Kidney tubule cell (primary cell): ENCODE data around the gene MAP2K3.

Experiments used
- DNase-seq: peaks from one replicate; pipeline ENCODE4 v3.0.0-alpha.2; 2018; ENCODE audit warnings: low spot score

The MAP2K3 gene

DNA sequence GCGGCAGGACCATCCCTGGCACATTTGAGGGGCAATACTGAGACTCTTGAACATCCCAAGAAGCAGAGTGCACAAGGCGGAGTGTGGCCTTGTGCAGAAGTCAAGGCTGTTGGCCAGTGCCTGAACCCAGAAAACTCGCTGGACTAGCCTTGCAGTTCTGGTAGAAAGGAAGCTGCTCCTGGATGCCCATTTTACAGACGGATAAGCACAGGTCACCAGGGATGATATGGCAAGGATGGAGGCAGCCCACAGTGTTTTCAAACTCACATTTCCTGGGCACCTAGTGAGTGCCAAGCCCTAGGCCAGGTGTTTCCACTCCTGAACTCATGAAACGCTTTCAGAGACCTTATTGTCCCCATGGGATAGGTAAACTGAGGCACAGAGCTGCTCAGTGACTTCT, 1.7 kb upstream of the MAP2K3 start:
- no peak for DNase-seq

DNA sequence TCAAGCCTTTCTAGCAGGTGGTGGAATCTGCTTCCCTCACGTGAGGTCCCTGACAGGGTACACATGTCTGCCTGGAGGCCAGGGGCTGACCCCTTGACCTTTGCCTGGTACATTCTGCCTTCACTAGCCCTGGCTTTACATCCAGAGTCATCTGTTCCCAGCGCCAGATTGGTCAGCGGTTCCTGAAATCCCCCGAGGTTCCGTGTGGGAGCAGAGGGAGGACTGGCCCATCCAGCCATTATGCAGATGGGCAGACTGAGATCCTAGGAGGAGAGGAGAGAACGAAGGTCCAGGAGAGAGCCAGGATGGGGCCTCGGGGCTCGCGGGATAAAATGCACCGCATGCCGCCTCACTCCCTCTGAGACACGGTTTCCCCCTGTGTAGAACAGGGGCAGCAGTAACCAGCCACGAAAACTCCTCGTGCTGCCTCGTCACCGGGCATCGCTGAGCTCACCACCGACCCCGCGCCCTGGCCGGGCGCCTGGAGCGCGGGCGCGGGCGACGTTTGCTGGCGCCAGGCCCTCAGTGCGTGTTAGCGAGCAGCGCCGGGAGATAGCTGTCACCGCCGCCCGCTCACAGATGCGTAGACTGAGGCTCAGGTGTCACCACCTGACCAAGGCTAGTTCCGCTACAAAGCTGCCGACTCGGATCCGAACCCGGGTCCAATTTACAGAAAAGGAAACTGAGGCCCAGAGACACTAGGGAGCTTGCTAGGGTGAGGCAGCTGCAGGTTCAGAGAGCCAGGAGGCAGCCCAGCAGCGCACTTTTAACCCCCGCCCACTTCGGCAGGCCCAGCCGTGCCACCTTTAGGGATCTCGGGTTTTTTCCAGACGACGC, 811 bp upstream of the MAP2K3 start:
- DNase-seq: peak; percentile 54

DNA sequence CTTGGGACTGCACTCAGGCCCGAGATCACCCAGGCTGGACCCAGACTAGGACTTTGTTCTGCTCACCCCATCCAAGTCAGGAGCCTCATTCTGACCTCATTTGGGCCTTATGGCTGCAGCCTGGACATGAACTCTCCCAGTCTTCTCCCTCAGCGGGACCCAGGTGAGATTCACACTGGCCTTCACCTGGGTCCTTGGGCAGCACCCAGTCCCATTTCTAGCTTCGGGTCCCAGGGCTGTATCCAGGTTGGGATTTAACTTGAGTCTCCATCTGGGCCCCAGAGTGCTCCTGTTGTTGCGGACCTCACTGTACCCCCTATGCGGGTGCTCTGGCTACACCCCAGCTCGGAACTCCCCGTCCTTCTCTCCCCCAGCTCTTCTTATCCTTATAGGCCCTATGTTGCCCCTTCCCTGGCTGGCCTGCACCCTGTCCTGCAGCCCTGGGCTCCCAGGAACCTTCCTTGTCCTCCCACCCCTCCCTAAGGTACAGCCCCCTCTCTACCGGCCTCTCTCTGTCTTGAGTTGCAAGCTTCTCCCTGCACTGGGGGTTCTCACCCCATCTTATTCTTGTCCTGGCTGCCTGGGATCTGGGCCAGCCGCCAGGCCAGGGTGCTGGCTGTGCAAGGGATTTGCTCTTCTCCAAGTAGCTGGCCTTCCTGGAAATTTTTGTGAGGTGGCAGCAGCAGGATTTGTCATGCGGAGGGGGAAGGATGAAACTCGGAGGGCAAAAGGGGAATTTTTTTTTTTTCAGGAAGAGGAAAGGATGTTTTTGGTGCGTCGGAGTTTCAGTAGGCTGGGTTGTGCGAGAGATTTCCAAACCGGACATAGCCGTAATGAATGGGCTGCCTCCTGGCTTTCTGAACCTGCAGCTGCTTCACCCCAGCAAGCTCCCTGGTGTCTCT, 904 bp downstream of the MAP2K3 start:
- DNase-seq: peak; percentile 80

DNA sequence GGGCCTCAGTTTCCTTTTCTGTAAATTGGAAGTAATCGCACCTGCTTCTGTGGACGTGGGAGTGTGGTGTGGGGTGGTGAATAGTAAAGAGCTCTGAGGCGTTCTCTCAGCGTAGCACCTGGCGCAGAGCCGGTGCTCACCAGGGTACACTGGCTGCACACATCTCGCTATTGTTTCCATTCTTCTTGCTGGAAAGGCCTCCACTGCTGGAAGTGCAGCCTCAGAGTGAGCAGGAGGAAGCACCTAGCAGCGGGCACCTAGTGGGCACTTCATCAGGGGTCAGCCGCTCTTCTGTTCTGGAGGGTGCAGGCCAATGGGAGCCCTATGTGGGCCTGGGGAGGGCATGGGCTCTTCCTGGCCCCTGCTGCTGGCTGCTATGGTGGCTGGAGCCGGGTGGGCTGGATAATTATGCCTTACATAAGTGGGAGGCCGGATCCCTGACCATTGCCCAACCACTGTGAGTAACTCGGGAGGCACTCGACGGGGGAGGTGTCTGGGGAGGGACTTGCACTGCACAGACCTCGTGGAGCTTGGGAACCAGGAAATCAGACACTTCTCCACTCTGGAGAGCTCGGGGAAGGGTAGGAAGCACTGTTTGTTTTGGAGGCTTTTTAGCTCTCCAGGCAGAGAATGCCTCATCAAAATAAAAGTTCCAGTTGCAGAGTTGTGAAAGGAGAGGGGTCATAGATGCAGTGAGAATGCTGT, 1.7 kb downstream of the MAP2K3 start:
- DNase-seq: peak; percentile 96

DNA sequence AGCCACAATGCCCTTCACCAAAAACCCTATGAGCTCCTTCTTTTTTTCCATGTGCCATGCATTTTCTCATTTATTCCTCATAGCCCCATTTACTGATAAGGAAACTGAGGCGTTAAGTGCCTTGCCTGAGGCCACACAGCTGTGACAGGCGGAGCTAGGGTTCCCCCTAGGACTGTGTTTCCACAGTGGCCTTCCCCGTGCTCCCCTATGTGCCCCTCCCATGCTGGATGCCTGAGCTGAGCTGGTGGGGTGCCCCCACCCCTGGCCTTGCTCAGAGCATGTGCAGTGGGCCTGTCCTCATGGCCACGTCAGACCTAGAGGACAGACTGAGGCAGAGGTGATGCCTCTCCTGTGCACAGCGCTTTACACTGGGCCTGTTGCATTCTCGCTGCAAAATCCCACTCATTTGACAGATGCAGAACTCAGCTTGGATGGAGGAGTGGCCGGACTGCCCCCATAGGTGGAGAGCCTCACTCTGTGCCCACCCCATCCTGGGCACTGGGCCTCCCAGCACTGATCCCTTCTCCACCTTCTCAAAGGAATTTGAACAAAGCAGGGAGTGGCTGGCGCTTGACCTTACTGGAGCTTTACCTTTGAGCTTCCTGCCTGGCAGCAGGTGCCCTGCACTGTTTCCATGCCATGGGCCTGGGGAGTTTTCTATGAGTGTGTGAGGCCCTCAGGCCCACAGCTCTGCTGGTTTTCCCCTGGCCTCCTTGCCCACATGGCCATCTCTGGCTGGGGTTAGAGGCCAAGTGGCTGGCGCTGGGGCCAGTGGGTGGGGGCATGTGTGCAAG, 2.6 kb downstream of the MAP2K3 start:
- DNase-seq: peak; percentile 56

DNA sequence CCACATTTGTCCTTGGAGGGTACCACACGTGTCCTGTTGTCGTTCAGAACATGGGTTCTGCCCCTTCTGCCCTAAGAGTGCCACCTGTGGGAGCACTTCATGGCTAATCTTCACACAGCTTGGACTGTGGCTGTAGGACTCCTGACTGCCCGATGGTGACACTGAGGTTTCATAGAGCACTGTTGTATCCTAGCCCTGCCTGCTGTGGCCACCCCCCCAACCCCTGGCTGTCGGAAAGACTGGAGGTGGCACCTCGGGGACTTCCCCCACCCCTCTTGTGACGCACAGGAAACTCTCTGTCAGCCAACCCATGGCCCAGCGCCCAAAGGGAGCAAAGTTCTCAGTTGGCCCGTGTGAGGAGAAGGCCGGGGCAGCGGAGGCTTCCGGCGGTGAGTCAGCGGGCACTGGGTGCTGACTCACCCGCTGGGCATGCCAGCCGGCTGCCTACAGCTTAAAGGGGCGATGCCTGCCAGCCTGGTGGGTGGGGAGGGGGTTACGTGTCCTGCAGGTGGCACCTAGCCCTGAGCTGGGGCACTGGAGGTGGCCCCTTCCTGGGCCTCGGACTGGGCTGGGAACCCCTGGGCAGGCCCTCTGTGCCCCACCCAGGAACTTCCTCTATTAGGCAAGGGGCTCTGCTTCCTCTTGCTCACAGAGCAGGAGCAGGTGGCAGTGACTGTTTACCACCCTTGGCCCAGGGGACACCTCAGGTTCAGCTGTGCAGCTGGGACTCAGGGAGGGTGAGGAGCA, 3.4 kb downstream of the MAP2K3 start:
- peak; percentile 99 for DNase-seq

DNA sequence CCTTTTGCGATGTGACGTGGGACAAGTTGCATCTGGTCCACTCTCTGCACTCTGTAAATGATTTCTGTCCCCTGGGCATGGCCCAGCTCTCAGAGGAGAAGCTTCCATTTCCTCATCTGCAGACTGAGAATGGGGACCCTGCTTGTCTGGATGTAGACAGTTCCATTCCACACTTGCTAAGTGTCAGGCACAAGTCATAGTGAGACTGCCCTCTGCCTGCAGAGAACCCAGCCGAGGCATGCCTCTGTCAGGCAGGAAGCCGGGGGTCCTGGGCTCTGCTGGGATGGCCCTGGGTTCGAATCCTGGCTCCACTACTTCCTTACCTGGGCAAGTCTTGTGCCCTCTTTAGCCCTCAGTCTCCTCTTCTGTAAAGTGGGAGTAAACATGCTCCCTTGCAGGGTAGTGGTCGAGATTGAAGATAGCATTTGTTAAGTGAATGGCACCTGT, 4.1 kb downstream of the MAP2K3 start:
- peak; percentile 66 for DNase-seq

DNA sequence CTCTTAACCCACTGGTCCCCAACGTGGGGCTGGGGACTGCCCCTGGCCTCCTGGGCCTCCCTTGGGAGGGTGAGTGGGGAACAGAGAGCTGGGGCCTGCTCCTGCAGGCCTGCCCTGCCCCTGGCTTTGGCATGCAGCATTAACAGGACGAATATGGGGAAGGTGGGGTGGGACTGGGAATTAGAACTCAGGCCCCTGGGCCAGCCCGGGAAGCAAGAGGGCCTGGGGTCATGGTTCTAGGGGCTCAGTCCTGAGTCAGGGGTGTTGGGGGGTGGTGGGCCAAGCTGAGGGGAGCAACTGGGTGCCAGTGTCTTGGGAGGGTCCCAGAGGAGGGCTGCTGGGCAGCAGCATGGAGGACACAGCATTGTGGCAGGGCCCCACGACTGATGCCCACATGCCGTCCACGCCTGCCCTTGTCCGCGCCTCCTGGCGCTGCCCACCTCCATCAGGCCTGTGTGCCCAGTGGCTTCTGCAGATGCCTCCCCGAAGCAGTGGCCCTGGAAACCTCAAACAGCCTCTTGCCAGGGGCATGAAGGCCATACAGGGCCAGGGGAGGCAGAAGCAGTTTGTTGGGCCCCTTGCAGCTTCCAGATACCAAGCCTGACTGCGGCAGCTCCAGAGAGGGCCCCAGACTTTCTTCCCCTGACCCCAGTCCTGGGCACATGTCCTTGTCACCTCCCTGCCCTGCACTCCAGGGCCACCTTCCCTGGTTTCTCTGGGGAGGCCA, 4.8 kb downstream of the MAP2K3 start:
- DNase-seq: no peak

DNA sequence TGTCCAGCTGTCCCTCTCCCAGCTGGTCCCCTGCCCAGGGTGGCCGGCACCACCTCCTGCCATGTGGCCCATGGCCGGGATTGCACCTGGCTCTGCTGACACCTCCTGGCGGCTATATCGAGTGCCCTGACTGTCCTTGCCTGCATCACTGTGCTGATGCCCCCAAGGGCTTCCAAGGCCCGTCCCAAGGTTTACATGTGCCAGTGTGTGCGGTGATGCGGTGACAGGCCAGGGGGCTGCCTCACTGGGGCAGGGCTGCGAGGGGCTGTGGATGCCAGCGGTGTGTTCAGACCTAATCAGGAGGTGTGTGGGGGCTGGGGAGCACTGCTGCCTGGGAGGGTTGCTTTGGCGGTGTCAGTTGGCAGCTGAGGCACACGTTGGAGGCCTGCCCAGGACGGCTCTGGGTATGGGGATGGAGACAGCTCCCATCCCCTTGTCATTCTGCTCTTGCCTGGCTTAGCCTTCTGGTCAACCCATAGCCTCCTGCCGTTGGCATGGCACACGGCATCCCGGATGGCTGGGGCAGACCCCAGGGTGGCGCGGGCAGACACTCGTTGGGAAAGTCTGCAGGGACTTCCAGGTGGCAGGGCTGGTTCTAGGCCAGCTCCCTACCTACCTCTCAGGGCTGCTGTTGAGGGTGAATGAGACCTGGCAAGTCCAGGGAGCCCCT, 5.5 kb downstream of the MAP2K3 start:
- no peak for DNase-seq

DNA sequence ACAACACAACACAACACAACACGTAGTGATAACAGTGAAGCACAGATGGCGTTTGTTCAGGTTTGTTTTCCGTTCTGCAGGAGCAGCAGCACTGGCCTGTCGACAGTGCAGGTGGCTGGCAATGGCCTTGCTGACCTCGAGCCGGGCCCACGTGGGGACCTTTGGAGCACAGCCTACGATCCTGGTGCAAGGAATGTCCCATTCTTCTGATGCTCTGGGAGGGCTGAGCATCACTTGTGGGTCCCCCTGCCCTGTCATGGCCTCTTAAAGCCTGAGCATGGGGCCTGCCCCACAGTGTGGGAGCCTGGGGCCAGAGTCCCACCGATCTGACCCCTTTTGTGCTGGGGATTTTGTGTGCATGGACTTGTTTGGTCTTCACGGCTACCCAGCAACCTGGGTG, 6.8 kb downstream of the MAP2K3 start:
- no peak for DNase-seq

DNA sequence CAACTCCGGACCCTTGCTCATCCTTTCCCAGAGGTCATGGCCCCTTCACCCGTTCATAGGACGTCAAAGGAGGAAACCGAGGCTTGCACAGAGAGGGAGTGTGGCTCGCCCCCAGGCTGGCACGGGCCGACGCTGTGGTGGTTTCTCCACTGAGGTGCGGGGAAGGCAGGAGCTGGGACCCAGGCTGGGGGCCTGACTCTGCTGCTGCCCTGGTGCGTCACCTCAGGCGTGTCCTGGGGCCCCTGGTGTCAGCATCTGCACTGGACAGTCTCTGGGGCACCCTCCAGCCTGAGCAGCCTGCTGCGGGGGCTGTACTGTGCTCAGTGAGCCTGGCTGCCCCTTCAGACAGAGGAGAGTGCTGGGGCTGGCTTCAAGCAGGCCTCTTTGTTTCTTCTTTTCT, 7.4 kb downstream of the MAP2K3 start:
- no peak for DNase-seq

DNA sequence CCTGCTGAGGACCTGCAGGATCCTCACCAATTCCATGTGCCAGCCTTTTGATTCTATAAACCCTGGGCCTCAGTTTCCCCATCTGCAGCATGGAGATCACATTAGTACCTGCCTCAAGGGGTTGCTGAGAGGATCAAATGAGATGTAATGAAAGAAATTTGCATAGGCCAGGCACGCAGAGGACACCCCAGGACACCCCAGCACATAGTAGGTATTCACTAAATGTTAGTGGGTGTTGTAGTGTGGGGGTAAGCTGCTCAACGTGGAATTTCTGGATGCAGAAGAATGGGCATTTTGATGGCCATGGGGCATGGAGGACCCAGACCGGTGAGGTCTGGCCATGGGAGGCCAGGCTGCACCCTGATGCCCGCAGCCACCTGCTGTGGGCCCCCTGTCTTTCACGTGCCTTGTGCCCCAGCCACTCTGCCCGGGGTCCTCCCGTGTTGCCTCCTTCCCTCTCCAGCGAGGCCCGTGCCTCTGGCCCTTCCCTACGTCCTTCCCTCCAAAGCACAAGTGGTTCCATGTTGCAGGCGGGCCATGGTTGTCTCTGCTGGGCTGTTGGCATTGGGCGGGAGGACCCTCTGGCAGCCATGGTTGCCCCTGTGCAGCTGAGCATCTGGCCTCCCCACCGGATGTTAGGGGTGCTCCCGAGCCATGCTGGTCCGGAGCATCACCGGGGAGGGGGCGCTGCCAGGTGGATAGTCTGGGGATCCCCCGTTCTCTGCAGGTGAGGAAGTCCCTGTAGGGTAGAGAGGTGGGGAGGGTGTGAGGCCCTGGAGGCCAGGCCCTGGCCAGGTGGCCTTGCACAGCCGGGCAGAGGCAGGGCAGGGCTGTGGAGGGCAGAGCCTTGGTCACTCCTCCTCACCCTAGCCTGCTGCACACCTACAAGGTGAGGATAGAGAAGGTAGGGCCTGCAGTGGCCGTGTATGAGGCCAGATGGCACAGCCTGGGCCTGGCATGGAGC, 8.6 kb downstream of the MAP2K3 start:
- no peak for DNase-seq

DNA sequence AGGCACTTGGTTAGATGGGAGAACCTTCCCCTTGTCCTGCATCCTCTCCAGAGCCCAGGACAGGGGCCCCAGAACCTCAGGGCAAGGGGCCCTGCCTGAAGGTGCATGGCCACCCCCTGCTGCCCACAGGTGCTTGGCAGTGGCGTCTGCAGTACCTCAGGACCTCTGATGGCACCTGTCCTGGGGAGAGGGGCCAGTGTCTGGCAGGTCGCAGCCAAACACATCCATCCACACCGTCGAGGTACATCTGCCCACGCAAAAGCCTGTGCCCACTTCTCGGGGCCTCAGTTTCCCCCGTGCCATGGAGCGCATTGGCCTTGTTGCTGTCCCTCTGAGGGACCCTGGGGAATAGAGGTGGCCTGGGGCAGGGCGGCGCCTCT, 9.3 kb downstream of the MAP2K3 start:
- DNase-seq: no peak

DNA sequence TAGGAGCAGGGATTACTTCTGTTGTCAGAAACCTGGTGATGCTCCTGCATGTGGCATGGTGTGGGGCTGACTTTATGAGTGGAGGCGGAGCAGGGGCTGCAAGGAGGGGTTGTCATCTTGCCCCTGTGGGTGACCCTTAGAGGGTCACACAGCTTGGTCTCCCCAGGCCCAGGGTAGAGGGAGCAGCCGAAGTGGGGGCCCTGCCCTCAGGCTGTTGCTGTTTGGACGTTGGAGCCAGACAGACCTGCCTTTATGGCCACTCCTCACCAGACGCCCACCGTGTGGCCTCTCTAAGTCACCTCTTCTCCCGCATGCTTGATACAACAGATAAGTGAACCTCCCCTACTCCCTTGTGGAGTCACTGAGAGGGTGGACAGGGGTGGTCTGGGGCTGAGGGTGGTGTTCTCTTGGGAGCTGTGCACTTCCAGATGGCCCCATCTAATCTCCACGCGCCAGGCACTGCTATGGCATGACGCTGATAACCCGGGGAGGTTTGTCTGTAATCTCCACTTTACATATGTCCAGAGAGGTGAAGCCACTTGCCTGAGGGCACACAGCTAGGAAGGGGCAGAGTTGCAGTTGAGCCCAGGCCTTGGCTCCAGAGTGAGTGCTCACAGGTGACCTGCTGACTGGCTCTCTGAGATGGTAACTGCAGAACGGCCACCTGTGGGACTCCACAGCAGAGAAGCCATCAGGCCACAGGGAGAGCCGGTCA, 10.0 kb downstream of the MAP2K3 start:
- no peak for DNase-seq

DNA sequence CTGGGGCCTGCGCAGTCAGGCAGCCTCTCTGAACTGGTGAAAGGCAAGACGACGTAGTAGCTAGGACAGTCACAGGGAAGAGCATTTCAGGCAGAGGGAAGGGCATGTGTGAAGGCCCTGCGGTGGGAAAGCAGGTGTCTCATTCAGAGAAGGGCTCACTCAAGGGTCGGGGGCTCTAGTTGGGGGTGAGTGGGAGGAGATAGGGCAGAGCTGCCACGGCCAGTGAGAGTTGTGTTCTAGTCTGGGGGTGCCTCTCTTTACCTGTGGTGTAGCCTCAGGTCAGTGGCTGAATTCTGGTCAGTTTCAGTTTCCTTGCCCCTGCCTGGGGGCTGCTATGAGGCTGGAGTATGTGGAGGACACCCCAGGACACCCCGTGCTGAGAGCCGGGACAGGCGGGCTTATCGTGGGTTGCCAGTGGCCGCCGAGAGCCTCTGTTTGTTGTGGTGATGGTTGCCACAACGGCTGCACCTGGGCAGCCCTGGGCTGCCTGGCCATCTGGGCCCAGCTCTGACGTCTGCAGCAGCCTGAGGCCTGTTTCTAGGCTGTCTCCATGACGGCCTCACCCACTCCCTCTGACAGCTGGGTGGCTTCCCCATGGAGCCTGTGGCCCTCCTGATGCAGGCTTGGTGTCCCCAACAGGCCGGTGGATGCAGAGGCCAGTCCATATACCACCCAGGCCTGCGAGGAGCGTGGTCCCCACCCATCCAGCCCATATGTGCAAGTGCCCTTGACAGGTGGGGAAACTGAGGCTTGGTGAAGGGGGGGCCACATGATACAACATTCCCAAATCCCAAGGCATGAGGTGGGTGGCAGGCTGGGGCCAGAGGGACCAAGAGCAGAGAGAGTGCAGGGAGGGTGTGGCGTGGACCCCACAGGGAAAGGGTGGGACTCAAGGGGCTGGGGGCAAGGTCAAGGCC, 10.8 kb downstream of the MAP2K3 start:
- peak; percentile 36 for DNase-seq

DNA sequence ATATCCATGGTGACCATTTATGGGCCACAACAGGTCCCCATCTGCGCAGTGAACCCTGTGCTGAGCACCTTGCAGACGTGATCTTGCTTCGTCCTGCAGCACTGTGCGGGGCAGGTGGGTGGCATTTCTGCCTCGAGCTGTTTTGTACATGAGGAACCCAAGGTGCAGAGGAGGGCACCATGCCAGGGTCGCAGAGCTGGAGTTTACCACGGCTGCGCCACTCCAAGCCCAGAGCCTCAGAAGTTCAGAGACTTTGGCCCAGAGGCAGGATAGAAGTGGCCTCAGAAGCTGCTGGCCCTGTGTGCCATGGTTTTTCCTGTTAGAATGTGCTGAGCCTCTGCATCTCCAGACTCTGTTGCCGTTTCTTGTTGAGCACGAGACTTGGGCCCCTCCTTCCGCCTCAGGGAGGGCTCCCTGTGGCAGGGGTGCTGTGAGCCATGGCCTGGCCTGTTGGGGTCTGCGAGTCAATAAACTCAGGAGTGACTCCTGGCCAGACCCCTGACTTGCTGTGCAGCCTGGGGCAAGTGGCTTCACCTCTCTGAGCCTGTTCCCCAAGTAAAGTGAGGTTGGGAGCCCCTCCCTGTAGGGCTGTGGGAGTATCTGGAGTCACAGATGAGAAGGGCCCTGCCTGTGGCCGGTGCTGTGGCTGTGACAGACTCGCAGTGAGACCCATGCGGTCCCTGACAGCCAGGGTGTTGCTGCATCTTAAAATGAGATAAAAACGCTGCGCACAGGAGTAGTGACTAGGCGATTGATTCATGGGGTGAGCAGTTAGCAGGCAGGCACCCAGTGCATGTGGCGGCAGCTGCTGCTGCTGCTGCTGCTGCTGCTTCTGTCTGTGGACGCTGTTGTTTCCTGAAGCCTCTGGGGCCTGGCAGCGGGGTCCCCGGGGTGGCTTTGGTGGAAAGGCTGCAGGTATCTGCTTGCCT, 11.8 kb downstream of the MAP2K3 start:
- no peak for DNase-seq
